HG03280 (cell line): Measurements from ENCODE around the gene SFXN2.
"Not testable (repeated sequence)": the region's sequence is repeated elsewhere in the genome, so short reads cannot be mapped to it uniquely, and the experiment has no call there.

ENCODE experiments used
- ATAC-seq: cut with Tn5 transposase; IDR thresholded peaks from one replicate; pipeline ENCODE4 v1.9.1; 2021; ENCODE audit warnings: mild to moderate bottlenecking, moderate library complexity; ENCODE audit not compliant: unreplicated experiment

SFXN2 gene

GRCh38 chr10:102714621-102715455, at the start of gene SFXN2:
Gene SFXN2, plus strand, starts transcription at chr10:102714636. Its CDS starts 12,001 bp downstream, at chr10:102726637.
- peak; percentile 23 for ATAC-seq

GRCh38 chr10:102665904-102666509, 48.4 kb upstream of the SFXN2 start:
- no peak for ATAC-seq

- ATAC-seq: not testable (repeated sequence)
These were observed 47.0 kb upstream of the SFXN2 start for GRCh38 chr10:102667411-102667810.

- no peak for ATAC-seq
These were observed 45.9 kb upstream of the SFXN2 start for GRCh38 chr10:102668326-102669107.

- ATAC-seq: no peak
These were observed 45.0 kb upstream of the SFXN2 start for GRCh38 chr10:102669206-102670064.

- ATAC-seq: no peak
These were observed 44.3 kb upstream of the SFXN2 start for GRCh38 chr10:102670065-102670670.

GRCh38 chr10:102670871-102671434, 43.5 kb upstream of the SFXN2 start:
- no peak for ATAC-seq

GRCh38 chr10:102673236-102673818, 41.1 kb upstream of the SFXN2 start:
- no peak for ATAC-seq

GRCh38 chr10:102673819-102674511, 40.5 kb upstream of the SFXN2 start:
- ATAC-seq: no peak

GRCh38 chr10:102674566-102674965, 39.9 kb upstream of the SFXN2 start:
- no peak for ATAC-seq

GRCh38 chr10:102675011-102675665, 39.3 kb upstream of the SFXN2 start:
- ATAC-seq: no peak

- no peak for ATAC-seq
These were observed 38.5 kb upstream of the SFXN2 start for GRCh38 chr10:102675666-102676533.

- ATAC-seq: no peak
These were observed 37.7 kb upstream of the SFXN2 start for GRCh38 chr10:102676534-102677315.

GRCh38 chr10:102677331-102678067, 36.9 kb upstream of the SFXN2 start:
- no peak for ATAC-seq

GRCh38 chr10:102678068-102678400, 36.4 kb upstream of the SFXN2 start:
- no peak for ATAC-seq

- ATAC-seq: no peak
These were observed 35.6 kb upstream of the SFXN2 start for GRCh38 chr10:102678842-102679289.
